GM19023 (cell line): ENCODE measurements around the gene TTC32.
A peak's percentile ranks its signal among the peaks of the same experiment; 100 is the strongest.
"Not testable (repeated sequence)": the region's sequence is repeated elsewhere in the genome, so short reads cannot be mapped to it uniquely, and the experiment has no call there.

ENCODE experiments used
- ATAC-seq: cut with Tn5 transposase; IDR thresholded peaks from one replicate; pipeline ENCODE4 v1.9.1; 2021; ENCODE audit warnings: mild to moderate bottlenecking, moderate library complexity; ENCODE audit not compliant: unreplicated experiment

Gene TTC32

GRCh38 chr2:19899985-19900930, 1.5 kb downstream of the TTC32 start:
- ATAC-seq, result peak; percentile 25

- no peak for ATAC-seq
These were observed 3.0 kb downstream of the TTC32 start for GRCh38 chr2:19898592-19899329.

GRCh38 chr2:19897623-19898245, 4.0 kb downstream of the TTC32 start:
- no peak for ATAC-seq

- ATAC-seq, result no peak
These were observed 6.2 kb downstream of the TTC32 start for GRCh38 chr2:19895535-19895934.

GRCh38 chr2:19894134-19894792, 7.5 kb downstream of the TTC32 start:
- ATAC-seq, result peak; percentile 24

GRCh38 chr2:19893520-19894133, 8.2 kb downstream of the TTC32 start:
- ATAC-seq, result peak; percentile 79

- ATAC-seq, result not testable (repeated sequence)
These were observed 9.8 kb downstream of the TTC32 start for GRCh38 chr2:19891971-19892370.

GRCh38 chr2:19890104-19890503, 11.7 kb downstream of the TTC32 start:
- ATAC-seq, result no peak

GRCh38 chr2:19888831-19889230, 13.0 kb downstream of the TTC32 start:
- no peak for ATAC-seq

GRCh38 chr2:19887510-19887909, 14.3 kb downstream of the TTC32 start:
- ATAC-seq, result no peak

GRCh38 chr2:19886261-19886660, 15.5 kb downstream of the TTC32 start:
- ATAC-seq, result no peak

GRCh38 chr2:19885791-19886190, 16.0 kb downstream of the TTC32 start:
- no peak for ATAC-seq

GRCh38 chr2:19883971-19884720, 17.6 kb downstream of the TTC32 start:
- no peak for ATAC-seq

- no peak for ATAC-seq
These were observed 18.3 kb downstream of the TTC32 start for GRCh38 chr2:19883486-19883885.

- no peak for ATAC-seq
These were observed 19.5 kb downstream of the TTC32 start for GRCh38 chr2:19882286-19882685.

- ATAC-seq, result no peak
These were observed 19.9 kb downstream of the TTC32 start for GRCh38 chr2:19881908-19882265.

- ATAC-seq, result no peak
These were observed 20.4 kb downstream of the TTC32 start for GRCh38 chr2:19881221-19881907.

- ATAC-seq, result not testable (repeated sequence)
These were observed 21.6 kb downstream of the TTC32 start for GRCh38 chr2:19880191-19880590.

- ATAC-seq, result no peak
These were observed 22.7 kb downstream of the TTC32 start for GRCh38 chr2:19879120-19879519.
